PFSK-1 (cell line): ENCODE data around the gene SYNE1.

Experiments
- POLR2AphosphoS5 ChIP-seq: IDR thresholded peaks from 2 replicates; pipeline ENCODE4 v1.6.1; 2012; ENCODE audit warnings: low read depth, mild to moderate bottlenecking, control low read depth, low read length, moderate library complexity
- SIN3A ChIP-seq: IDR thresholded peaks from 2 replicates; pipeline ENCODE4 v1.6.1; 2012; ENCODE audit warnings: mild to moderate bottlenecking, low read length, moderate library complexity, borderline replicate concordance; ENCODE audit not compliant: insufficient read depth
- TAF1 ChIP-seq: IDR thresholded peaks from 2 replicates; pipeline ENCODE4 v1.6.1; 2012; ENCODE audit warnings: low read length, control low read depth, borderline replicate concordance; ENCODE audit not compliant: insufficient read depth
- TF ChIP-seq, protein P1 (sequence below), 2 experiments: IDR thresholded peaks; 2 replicates each; pipeline versions ENCODE4 v1.6.1 to v1.8.0; 2011 to 2012; ENCODE audit warnings: low read depth in 2 of 2, low read length in 2 of 2, control low read depth in 1 of 2, inconsistent platforms in 1 of 2, mild to moderate bottlenecking in 1 of 2, moderate library complexity in 1 of 2; ENCODE audit not compliant: insufficient read depth in 1 of 2

DNA sequence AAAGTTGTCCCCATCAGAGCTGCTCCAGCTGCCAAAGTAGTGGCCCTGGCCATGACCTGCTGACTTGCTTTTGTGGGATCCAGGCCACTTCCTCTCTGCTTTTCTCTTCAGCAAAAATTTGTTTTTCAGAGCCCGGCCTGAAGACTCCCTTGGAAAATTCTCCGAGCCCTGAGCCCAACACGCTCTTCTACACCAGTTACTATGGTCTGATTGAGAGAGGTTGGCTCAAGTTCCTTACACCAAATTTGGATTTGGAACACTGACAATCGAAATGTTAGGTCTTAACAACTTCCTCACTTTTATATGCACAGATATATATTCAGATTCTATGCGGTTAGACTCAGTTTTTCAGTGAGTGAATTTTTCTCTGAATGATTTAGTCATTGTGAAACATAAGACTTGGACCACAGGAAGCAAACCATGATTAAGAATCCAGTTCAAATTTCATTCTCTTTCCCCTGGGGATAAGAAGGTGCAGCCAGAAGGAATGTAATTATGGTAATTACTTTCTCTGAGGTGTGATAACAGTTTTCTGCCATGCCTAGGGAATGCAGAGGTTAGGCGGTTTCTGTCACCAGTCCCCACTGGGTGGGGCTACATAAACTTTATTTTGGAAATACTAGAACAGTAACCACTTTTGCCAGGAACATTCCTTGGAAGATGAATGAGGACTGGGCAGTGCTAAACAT, 365.2 kb downstream of the SYNE1 start:
- no peak for TF ChIP-seq TAF1
- TF ChIP-seq, protein P1, sequence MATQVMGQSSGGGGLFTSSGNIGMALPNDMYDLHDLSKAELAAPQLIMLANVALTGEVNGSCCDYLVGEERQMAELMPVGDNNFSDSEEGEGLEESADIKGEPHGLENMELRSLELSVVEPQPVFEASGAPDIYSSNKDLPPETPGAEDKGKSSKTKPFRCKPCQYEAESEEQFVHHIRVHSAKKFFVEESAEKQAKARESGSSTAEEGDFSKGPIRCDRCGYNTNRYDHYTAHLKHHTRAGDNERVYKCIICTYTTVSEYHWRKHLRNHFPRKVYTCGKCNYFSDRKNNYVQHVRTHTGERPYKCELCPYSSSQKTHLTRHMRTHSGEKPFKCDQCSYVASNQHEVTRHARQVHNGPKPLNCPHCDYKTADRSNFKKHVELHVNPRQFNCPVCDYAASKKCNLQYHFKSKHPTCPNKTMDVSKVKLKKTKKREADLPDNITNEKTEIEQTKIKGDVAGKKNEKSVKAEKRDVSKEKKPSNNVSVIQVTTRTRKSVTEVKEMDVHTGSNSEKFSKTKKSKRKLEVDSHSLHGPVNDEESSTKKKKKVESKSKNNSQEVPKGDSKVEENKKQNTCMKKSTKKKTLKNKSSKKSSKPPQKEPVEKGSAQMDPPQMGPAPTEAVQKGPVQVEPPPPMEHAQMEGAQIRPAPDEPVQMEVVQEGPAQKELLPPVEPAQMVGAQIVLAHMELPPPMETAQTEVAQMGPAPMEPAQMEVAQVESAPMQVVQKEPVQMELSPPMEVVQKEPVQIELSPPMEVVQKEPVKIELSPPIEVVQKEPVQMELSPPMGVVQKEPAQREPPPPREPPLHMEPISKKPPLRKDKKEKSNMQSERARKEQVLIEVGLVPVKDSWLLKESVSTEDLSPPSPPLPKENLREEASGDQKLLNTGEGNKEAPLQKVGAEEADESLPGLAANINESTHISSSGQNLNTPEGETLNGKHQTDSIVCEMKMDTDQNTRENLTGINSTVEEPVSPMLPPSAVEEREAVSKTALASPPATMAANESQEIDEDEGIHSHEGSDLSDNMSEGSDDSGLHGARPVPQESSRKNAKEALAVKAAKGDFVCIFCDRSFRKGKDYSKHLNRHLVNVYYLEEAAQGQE (IDR thresholded peaks at IDR 0.05; ENCODE audit: insufficient read depth in 1 of 2, low read depth in 2 of 2, low read length in 2 of 2) = no peak
- no peak for TF ChIP-seq POLR2AphosphoS5
- TF ChIP-seq SIN3A = no peak
